ENCODE results near the gene INIP.
A peak's percentile ranks its signal among the peaks of the same experiment; 100 is the strongest.

INIP gene, protein sequence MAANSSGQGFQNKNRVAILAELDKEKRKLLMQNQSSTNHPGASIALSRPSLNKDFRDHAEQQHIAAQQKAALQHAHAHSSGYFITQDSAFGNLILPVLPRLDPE
- total RNA-seq: 13.3 to 49.4 reads per million in 2 donors

DNA sequence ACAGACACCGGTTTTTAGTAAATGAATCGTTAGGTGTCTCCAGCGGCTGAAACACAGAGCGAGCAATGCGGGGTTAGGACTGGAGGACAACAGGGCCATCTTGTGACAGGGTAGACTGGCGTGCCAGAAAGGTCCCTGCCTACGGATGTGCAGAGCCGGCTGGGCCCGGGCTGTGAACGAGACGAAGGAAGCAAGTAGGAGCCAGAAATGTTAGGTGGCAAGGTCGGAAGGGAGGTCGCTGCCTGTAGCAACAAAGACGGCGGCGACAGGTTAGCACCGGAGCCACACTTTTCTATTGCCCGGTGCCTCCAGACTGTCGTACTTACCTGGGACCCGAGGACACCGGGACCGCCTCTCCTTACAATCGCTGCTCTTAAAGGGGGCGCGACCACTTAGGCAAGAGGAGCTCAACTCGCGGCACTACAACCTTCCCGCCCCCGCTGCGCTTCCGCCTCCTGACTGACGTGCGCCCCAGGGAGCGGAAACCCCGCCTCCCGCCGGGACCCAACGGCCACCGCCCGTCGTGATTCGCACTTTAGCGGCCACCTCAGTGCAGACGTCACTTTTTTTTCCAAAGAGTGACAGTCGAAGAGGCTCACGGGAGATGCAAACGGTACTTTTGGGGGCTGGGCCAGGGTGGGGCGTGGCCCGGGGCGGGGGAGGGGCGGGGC lies at the start of gene INIP:
Gene INIP (minus strand): TSS at position 457 of the 671 bp plus-strand sequence. CDS start 1,632 bp downstream, outside the sequence.
- DNase-seq: peak; percentile 94

DNA sequence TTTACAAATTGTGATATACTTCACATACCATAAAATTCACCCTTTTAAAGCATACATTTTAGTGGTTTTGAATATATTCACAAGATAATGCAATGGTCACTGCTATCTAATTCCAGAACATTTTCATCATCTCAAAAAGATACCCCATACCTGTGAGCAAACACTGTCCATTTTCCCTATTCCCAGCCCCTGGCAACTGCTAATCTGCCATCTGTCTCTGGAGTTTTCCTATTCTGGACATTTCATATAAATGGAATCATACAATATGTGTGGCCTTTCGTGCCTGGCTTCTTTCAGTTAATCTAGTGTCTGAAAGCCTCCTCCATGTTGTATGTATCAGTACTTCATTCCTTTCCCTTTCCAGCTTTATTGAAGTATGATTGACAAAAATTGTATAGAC lies 47.4 kb upstream of the INIP start:
- DNase-seq: no peak

DNA sequence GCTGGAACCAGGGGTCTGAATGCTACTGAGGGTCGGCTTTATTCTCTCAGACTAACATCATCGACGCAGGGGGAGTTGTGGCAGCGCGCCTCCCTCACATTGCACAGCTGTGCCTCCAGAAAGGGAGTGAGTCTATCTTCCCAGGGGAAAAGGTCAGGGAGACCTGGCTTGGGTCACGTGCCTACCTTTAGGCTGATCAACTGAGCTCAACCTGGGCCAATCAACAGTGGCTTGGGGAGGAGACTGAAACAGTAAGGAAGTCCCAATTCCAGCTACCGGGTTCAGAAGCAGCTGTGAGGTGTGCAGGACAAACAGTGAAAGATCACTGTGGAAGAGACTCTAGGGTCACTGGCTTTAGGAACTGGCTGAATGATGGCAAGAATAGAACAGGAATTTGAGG lies 46.9 kb upstream of the INIP start:
- no peak for DNase-seq

DNA sequence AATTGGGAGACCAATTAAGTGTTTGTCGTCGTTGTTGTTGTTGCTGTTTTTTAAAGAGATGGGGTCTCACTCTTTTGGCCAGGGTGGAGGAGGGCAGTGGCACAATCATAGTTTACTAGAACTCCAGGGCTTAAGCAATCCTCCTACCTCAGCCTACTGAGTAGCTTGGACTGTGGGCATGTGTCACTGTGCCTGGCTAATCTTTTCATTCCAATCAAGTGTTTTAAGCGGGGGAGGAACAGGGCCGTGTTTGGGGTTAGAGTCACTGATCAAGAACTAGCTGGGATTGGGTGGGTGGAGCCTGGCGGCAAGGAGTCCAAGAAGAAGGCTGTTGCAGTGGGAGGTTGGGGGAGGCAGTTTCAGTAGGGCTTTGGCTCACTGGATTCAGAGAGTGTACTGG lies 46.4 kb upstream of the INIP start:
- no peak for DNase-seq

DNA sequence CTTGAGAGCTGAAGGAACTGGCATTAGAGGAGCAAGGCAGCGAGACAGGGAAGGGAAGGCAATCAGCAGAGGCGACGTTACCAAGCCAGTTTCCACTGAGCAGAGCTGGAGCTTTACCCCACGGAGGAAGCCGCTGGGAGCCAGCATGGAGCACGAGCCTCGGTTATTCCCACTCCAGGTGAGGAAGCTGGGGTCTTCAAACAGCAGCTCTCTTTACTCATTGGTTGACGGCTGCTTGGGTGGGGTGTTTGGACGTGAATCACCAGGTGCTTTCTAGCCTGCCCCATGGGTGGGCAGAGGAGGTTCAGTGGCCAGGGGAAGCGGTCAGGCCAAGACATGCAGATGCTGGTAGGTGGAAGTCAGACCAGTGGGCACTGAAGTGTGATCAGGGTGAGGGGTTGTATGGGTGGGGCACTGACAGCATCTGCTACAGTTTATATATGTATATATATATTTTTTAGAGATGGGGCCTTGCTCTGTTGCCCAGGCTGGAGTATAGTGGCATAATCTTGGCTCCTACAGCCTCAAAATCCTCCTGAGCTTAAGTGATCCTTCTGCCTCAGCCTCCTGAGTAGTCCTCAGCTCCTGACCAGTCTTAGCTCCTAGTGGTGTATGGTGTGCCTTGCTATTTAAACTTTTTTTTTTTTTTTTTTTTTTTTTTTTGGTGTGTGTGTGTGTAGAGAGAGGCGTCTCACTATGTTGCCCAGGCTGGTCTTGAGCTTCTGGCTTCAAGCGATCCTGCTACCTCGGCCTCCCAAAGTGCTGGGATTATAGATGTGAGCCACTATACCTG lies 45.0 kb upstream of the INIP start:
- no peak for DNase-seq

DNA sequence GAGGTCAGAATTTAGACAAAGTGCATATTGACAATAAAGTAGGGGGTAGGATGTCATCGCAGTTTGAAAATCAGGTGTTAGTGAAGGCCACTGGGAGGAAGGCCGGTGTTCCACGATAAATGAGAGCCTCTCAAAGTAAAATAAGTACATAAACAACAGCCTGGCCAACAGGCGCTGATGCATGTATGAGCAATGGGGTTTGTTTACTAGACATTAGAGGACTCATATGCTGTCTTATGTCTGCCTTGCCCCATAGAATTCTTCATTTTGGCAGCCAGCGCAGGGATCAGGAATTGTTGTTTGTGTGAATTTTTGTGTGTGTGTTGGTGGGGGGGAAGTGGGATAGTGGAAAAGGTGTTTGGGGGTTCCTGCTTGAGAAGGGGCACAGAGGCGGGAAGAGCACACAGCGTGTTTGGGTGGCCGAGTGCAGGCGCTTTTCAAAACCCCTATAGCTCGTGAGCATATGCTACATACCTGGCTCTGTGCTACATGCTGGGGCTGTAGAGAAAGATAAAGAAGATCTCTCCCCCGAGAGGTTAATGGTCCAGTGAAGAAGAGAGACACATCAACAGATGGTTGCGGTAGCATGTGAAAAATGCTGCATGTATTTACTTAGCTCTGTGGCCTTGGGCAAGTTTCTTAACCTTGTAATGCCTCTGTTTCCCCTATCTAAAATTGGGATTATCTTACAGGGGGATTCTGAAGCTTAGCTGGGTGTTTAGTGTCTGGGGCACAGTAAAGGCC lies 44.2 kb upstream of the INIP start:
- no peak for DNase-seq

DNA sequence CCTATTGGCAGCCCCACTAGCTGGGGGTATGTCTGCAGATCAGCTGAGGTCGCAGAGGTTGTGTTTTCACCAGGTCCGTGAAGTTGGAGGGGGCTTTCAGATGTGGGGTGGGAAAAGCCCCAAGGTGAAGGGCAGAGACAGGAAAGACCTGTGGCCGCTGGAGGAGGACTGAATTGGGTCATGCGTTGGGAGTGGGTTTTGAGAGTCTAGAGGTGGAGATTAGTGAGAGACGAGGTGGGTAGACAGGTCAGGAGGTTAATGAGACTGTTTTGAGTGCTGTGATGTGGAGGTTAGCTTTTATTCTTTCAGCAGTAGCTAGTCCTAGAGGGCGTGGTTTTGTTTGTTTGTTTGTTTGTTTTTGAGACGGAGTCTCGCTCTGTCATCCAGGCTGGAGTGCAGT lies 42.9 kb upstream of the INIP start:
- no peak for DNase-seq

DNA sequence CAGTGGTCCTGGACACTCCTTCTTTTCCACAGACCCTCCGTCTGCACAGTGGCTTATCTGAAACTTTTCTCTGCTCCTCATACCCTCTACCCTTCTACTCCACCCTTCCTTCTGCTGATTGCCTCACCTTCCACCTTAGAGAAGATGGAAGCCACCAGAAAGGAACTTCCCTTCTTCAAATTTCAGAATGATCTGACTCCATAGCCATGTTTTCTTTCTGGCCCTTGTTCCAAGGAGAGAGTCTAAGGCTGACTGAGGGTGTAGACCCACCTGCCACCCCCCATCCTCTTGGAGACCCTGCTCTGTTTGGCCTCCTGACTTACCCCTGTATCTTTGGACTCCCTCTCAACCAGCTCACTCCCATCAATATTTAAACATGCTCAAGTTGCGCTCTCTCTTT lies 40.0 kb upstream of the INIP start:
- DNase-seq: no peak

DNA sequence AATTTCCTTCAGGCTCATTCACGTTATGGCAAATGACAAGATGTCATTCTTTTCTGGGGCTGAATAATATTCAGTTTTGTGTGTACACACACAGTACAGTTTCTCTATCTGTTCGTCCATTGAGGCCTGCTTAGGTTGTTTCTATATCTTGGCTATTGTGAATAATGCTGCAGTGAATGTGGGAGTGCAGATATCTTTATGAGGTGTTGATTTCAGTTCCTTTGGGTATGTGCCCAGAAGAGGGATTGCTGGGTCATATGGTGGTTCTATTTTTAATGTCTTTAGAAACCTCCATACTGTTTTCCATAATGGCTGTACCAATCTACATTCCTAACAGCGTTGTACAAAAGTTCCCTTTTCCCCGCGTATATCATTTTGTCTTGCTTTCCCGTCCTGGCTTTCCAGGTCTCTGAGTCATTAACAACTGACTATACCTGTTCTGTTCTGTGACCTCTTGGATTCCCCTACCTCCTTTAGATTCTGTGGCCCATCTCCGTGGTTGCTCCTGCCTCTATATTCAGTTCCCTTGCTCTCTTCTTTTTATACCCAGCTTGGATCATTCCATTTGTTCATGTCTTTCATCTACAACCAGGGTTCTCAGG lies 39.5 kb upstream of the INIP start:
- DNase-seq: no peak

DNA sequence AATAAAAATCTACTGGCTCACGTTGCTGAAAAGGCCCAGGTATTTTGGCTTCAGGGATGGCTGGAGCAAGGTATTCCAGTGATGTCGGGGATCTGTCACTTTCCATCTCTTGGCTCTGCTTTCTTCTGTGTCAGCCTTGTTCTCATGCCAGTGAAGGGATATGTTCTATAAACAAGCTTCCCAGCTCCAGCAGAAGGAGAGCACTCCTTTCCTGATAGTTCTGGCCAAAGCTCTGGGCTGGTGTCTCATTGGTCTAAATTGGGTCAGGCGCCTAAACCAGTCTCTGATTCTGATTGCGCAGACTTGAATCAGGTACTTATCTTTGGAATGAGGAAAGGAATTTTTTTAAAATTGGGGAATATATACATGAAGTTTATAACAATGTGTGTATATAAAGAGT lies 37.8 kb upstream of the INIP start:
- no peak for DNase-seq

DNA sequence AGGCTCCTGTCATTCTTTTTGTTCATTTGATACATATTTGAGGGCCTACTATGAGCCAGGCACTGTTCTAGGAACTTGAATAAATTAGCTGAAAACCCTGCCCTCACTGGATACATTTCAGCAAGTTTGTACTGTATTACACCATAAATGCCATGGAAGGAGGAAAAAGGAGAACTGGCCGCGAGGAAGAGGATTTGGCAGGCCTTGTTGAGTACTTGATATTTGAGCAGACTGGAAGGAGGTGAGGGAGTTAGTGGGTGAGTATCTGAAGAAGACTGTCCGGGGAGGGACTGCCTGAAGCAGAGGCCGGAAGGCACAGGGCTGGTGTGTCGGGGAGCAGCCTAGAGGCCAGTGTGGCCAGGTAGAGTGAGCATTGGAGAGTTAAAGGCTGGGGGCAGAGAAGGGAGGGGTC lies 37.1 kb upstream of the INIP start:
- no peak for DNase-seq

DNA sequence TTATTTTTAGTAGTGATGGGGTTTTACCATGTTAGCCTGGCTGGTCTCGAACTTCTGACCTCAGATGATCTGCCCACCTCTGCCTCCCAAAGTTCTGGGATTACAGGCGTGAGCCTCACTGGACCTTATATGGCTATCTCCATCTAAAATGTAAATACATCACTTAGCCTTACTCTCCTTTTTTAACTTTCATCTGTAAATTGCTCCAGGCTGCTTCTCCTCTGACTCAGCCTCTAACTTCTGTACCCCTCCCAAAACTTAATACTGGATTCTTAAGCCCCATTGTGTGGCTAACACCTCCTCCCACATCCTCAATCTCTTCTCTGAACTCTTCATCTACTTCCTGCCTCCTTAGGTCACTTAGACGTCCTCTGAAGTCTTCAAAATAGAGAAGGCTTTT lies 36.7 kb upstream of the INIP start:
- DNase-seq: peak; percentile 28

DNA sequence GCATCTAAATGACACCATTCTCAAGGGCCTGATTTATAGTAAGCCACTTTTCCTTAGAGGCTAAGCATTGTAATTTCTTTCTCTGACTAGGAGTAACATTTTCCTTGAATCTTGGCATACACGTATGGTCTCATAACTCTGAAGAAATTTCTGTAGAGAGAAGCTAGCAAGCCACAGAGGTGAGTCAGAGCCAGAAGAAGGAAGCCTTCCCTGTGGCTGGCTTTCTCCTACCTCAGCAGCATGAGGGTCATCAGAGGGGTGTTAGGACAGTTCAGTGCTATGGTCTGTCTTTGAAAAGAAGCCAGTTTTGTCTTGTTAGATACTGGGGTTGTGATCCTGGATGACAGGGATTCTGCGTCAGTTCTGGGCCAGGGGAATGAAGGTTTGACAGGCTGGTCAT lies 35.8 kb upstream of the INIP start:
- DNase-seq: no peak

DNA sequence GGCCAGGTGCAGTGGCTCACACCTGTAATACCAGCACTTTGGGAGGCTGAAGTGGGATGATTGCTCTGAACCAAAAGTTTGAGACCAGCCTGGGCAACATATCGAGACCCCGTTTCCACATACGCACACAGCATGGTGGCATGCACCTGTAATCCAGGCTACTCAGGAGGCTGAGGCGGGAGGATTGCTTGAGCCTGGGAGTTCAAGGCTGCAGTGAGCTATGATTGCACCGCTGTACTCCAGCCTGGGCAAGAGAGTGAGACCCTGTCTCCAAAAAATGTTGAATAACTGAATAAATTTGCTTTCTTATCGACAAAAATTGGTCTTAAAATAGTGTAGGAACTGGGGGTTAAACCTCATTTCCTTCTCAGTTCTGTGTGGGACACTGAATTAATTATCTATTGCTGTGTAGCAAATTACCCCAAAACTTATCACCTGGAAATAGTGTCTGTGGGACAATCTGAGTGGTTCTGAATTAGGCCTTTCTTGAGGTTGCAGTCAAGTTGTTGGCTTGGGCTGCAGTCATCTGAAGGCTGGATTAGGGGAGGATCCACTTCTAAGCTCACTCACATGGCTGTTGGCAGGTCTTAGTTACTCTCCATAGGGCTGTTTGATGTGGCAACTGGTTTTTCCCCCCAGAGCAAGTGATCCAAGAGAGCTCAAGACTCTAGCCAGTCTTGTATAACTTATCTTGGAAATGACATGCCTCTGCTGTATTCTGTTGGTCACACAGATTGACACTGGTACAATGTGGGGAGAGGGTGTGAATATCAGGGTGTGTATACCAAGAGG lies 34.6 kb upstream of the INIP start:
- DNase-seq: no peak

DNA sequence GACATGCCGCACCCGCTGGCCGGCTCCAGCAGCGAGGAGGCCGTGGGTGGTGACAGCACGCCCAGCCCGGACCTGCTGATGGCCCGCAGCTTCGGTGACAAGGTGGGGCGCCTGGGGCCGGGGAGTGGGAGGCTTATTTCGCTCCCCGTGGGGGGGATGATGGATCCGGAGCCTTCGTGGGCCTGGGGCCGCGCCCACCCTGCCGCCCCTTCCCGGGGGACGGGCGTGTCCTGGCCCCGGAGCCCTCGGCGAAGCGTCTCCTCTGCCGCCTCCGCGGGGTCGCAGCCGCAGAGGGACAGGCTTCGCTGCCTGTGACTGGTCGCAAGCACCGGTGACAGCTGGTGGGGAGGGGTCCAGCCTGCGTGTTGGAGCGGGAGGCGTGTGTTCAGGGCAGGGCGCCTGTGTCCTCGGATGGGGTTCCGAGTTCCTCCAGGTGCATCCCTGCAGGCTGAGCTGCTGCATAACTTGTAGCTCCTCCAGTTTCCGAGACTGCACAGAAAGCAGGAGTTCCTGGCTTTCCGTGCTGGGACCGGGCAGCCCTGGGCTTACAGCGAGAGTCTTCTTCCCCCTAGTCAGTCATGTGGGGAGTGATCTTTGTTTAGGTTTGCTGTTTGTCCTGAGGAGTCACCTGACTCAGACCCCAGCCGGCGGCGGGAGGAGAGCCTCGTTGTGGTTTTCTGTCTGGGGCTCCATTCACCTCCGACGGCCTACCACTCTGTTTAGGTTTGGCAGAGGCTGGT lies 33.3 kb upstream of the INIP start:
- peak; percentile 30 for DNase-seq

DNA sequence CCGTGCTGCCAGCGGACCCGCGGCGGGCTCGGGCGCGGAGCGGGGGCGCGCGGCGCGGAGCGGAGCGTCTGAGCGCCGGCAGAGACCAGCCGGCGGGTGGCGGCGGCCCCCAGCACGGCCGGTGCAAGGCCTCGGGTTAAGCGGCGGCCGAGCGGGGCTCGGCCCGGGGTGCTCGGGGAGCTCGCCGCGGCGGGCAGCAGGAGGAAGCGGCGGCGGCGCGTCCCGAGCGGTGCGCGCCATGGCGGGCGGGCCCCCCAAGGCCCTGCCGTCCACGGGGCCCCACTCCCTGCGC lies 32.8 kb upstream of the INIP start:
- DNase-seq: no peak

DNA sequence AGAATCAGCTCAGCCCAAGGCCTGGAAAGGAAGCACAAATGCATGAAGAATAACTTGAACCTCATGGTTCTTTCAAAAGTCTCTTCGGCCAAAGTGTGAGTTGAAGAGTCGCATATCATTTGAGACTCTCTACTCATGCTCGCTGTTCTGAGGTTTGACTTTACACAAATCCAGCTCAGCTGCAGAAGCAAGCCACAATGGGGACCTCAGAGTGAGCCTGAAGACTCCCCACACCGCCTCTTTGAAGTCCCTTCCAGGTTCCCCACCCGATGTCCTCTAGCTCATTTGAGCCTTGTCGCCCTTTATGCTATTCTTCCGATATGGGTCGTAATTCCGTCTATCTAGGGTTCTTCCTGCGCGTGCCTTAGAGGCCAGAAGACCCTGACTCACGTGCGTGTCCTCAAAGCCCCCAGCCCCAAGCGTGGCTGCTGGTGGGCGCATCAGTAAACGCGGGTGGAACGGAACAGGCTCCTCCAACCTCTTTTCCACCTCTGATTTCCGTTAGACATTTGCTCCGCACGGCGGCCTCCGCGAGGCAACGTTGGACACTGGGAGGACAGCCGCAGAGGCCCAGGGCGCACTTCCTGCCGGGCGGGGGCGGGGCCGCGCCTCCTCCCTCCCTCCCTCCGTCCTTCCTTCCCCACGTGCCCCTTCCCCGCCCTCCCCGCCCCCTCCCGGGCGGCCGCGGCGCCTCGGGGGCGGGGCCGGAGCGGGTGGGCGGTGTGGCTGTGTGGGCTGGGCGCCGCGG lies 32.3 kb upstream of the INIP start, which contains the start of gene SNX30:
Gene SNX30 (plus strand): TSS at position 745 of the 748 bp plus-strand sequence. CDS start 242 bp downstream, outside the sequence.
- DNase-seq: peak; percentile 67

DNA sequence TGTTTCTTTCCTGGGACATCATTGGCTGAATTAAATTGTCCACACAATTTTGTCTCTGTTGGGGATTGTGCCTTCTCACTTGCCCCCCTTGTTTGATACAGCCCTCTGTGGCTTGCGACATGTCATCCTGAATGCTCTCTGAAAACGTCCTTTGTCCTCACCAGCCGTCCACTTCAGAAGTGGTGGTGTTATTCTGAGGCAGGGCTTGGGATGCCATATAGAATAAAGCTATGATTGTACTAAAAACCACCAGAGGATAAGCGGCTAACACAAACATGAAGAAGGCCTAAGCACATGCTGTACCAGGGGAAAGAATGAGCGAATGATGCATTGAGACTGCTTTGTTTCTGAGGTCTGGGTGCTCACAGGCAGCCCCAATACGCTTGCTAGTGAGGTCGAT lies 29.2 kb upstream of the INIP start:
- DNase-seq: no peak

DNA sequence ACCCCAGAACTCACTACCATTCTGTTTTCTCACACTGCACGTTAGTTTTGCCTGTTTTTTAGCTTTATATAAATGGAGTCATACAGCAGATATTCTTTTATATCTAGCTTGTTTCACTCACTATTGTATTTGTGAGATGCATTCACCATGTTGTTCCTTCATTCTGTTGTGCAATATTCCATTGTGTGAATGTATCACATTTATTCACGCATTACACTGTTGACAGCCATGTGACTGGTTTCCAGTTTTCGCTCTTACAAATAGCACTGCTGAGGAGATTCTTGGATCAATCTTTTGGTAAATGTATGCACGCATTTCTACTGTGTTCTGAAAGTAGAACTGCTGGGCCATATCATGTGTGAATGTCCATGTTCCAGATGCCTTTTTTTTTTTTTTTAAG lies 26.3 kb upstream of the INIP start:
- no peak for DNase-seq

DNA sequence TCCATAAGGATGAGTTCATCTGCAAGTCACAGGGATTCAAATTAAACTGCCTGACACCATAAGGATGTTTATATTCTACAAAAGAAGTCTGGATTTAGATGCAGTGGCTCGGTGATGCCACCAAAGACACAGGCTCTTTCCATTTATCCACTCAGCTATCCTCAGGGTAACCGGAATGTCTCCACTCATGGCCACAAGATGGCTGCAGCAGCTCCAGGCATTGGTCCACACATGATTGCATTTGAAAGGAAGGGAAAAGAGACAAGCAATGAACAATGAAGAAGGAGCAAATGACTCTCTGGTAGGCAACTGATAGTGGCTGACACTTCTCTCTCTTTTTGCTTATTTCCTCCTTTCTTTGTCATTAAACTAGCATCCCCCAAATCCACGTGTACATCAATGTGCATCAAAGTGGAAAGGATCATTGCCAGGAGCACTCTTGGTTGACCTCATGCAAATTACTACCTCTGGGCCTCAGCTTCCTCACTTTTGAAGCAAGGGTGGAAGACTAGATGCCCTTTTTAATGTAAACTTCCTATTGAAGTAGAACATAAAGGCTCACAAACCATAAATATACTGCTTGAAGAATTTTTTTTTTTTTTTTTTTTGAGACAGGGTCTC lies 25.4 kb upstream of the INIP start:
- DNase-seq: no peak

Data from T-helper 9 cell (primary cell).